SK-N-SH (cell line): ENCODE measurements around the gene FRMPD4.

Experiments
- CTCF ChIP-seq: fragments of 200-600 bp; sonication (generic); IDR thresholded peaks from 2 replicates; pipeline ENCODE4 v1.6.1; 2017; ENCODE audit warnings: antibody characterized with exemption, mild to moderate bottlenecking, moderate library complexity
- ELF1 ChIP-seq: IDR thresholded peaks from 2 replicates; pipeline ENCODE4 v1.4.0; 2012
- EZH2phosphoT487 ChIP-seq: fragments of 200-600 bp; sonication (generic); IDR thresholded peaks from 2 replicates; pipeline ENCODE4 v1.6.1; 2017; ENCODE audit warnings: low read depth, mixed run types, mild to moderate bottlenecking, antibody characterized with exemption, moderate library complexity, borderline replicate concordance
- FOXJ3 ChIP-seq: sonication (generic); formaldehyde crosslinking; IDR thresholded peaks from 2 replicates; pipeline ENCODE4 v1.5.1; 2020; ENCODE audit warnings: mild to moderate bottlenecking, missing genetic modification reagents
- GABPA ChIP-seq: IDR thresholded peaks from 2 replicates; pipeline ENCODE4 v1.4.0; 2012; ENCODE audit warnings: low read depth, mild to moderate bottlenecking
- MAX ChIP-seq: IDR thresholded peaks from 2 replicates; pipeline ENCODE4 v1.4.0; 2012; ENCODE audit warnings: low read depth
- POLR2AphosphoS5 ChIP-seq: IDR thresholded peaks from 2 replicates; pipeline ENCODE4 v1.6.1; 2012; ENCODE audit warnings: low read depth, low read length
- RAD21 ChIP-seq: IDR thresholded peaks from 2 replicates; pipeline ENCODE4 v1.6.1; 2012; ENCODE audit warnings: mild to moderate bottlenecking, low read length
- SIN3A ChIP-seq: IDR thresholded peaks from 2 replicates; pipeline ENCODE4 v1.6.1; 2012; ENCODE audit warnings: low read depth, mild to moderate bottlenecking, low read length, moderate library complexity, borderline replicate concordance
- YY1 ChIP-seq: IDR thresholded peaks from 2 replicates; pipeline ENCODE4 v1.4.0; 2012; ENCODE audit warnings: low read depth, mild to moderate bottlenecking
- ZBTB33 ChIP-seq: IDR thresholded peaks from 2 replicates; pipeline ENCODE4 v1.4.0; 2012; ENCODE audit warnings: low read depth, borderline replicate concordance

DNA sequence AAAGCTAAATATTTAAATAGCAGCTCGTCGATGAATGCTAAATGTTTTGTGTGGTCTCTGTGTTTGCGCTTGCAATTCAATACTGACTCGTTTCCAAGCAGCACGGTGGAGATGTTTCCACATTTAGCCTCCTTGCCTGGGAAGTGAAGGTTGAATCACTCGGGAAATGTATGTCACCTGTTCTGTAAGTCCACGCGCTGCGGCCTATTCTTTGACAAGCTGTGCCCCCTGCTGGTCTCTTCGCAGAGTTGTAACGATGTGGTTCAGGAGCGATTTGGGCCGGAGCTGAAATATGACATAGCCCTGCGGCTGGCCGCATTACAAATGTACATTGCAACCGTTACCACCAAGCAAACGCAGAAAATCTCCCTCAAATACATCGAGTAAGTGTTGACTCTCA is 563.4 kb downstream of the FRMPD4 start:
- TF ChIP-seq ELF1: no peak
- no peak for TF ChIP-seq FOXJ3
- no peak for TF ChIP-seq ZBTB33
- TF ChIP-seq MAX: no peak
- TF ChIP-seq CTCF: peak; percentile 73
- no peak for TF ChIP-seq POLR2AphosphoS5
- no peak for TF ChIP-seq GABPA
- TF ChIP-seq YY1: no peak
- TF ChIP-seq RAD21: peak; percentile 77
- TF ChIP-seq SIN3A: no peak
- no peak for TF ChIP-seq EZH2phosphoT487
